K562 (cell line): ENCODE results near the gene TBCCD1. TPM values are rescaled to one million over a fixed set of nuclear protein-coding genes. Genes with fewer than 3 reads are reported as not detected.

Experiments
- ATAC-seq: fragments of 200-7000 bp; cut with Tn5 transposase; 3 replicates; pipeline ENCODE4 v1.9.1; 2020; ENCODE audit warnings: moderate library complexity
- BruUV-seq: library from RNA; stranded (reverse); fragments of 400-500 nt; replicated peaks from 2 replicates; lab custom pipeline; 2021; lab: Mats Ljungman, UMichigan
- CTCF ChIA-PET: fragments of 300-600 bp; formaldehyde crosslinking; extraction: SDS; loops from one replicate; lab custom pipeline; 2021; ENCODE audit warnings: low intra/inter-chr PET ratio; lab: Yijun Ruan, JAX
- POLR2A ChIA-PET: fragments of 300-600, 350-650 bp; sonication (Branson Sonifier 250); formaldehyde crosslinking; extraction: SDS; loops from one replicate; lab custom pipeline; 2021; ENCODE audit warnings: antibody characterized with exemption, inconsistent platforms; lab: Yijun Ruan, JAX
- DNase-seq, 4 experiments: peaks; one replicate each; pipeline versions ENCODE4 v3.0.0 to v3.0.0-alpha.2; 2011 to 2018; ENCODE audit warnings: low spot score in 3 of 4, mixed read lengths in 3 of 4; ENCODE audit errors: extremely low read depth in 1 of 4
- FAIRE-seq: peaks from 2 replicates; lab custom pipeline; 2011; peaks lifted over from hg19 to GRCh38; lab: Jason Lieb, UNC
- H2AFZ ChIP-seq: 2 replicates; pipeline ENCODE4 v1.6.0; 2011; ENCODE audit warnings: low read depth, low read length, control low read depth, inconsistent platforms
- H3K27ac ChIP-seq: fragments of 200-600 bp; 3 replicates; pipeline ENCODE4 v1.8.0; 2011; ENCODE audit warnings: low read depth, mild to moderate bottlenecking, control low read depth, inconsistent platforms, low read length, moderate library complexity, mixed read lengths; ENCODE audit errors: extremely low read depth
- H3K27me3 ChIP-seq, 2 experiments: fragments of 300-600 bp in 1 of 2; 2 replicates in 1 of 2; 3 replicates in 1 of 2; pipeline versions ENCODE4 v1.6.0 to v1.8.0; 2011; ENCODE audit warnings: inconsistent platforms in 2 of 2, low read length in 2 of 2, mild to moderate bottlenecking in 1 of 2, mixed read lengths in 1 of 2, moderate library complexity in 1 of 2; ENCODE audit not compliant: control insufficient read depth in 2 of 2, insufficient read depth in 2 of 2
- H3K36me3 ChIP-seq: fragments of 300-600 bp; 3 replicates; pipeline ENCODE4 v1.8.0; 2011; ENCODE audit warnings: mild to moderate bottlenecking, low read length, inconsistent platforms; ENCODE audit not compliant: control insufficient read depth, insufficient read depth
- H3K4me1 ChIP-seq, 2 experiments: fragments of 200-600 bp in 1 of 2; replicated peaks in 1 of 2; 2 replicates in 1 of 2; 3 replicates in 1 of 2; pipeline versions ENCODE4 v1.5.1 to v1.8.0; 2011; ENCODE audit warnings: inconsistent platforms in 2 of 2, low read length in 2 of 2, mild to moderate bottlenecking in 1 of 2, mixed read lengths in 1 of 2, moderate library complexity in 1 of 2; ENCODE audit not compliant: control insufficient read depth in 2 of 2, insufficient read depth in 2 of 2
- H3K4me2 ChIP-seq: 2 replicates; pipeline ENCODE4 v1.6.1; 2011; ENCODE audit warnings: low read length, control low read depth, inconsistent platforms, mixed read lengths; ENCODE audit not compliant: insufficient read depth
- H3K4me3 ChIP-seq: fragments of 200-600 bp; sonication (generic), shearing (Covaris generic); 2 replicates; pipeline ENCODE4 v1.5.1; 2016; ENCODE audit warnings: control low read depth, inconsistent platforms
- H3K79me2 ChIP-seq: fragments of 200-600 bp; 3 replicates; pipeline ENCODE4 v1.8.0; 2011; ENCODE audit warnings: low read length, inconsistent platforms; ENCODE audit not compliant: control insufficient read depth, insufficient read depth
- H3K9ac ChIP-seq, 2 experiments: 2 replicates each; pipeline versions ENCODE4 v1.6.0 to v1.6.1; 2011; ENCODE audit warnings: low read depth in 2 of 2, low read length in 2 of 2, control low read depth in 1 of 2, inconsistent platforms in 1 of 2, mild to moderate bottlenecking in 1 of 2, mixed read lengths in 1 of 2; ENCODE audit not compliant: insufficient read depth in 1 of 2
- H3K9me1 ChIP-seq: one replicate; pipeline ENCODE4 v1.6.0; 2011; ENCODE audit warnings: inconsistent platforms, mild to moderate bottlenecking, low read length, moderate library complexity; ENCODE audit not compliant: control insufficient read depth, insufficient read depth
- H3K9me3 ChIP-seq: replicated peaks from 2 replicates; pipeline ENCODE4 v1.5.1; 2011; ENCODE audit warnings: low read depth, low read length, inconsistent platforms; ENCODE audit not compliant: control insufficient read depth, insufficient read depth
- H4K20me1 ChIP-seq: replicated peaks from 2 replicates; pipeline ENCODE4 v1.6.1; 2011; ENCODE audit warnings: low read length, inconsistent platforms, mixed read lengths; ENCODE audit not compliant: control insufficient read depth, insufficient read depth
- ATF7 ChIP-seq: fragments of 450-650 bp; IDR thresholded peaks from 2 replicates; pipeline ENCODE4 v1.7.1; 2014; ENCODE audit warnings: mild to moderate bottlenecking, moderate library complexity
- NR0B1 ChIP-seq: fragments of 450-650 bp; IDR thresholded peaks from one replicate; pipeline ENCODE4 v1.6.1; 2018; ENCODE audit warnings: mild to moderate bottlenecking, moderate library complexity; ENCODE audit not compliant: partially characterized antibody
- SNAPC5 ChIP-seq: fragments of 250-450 bp; sonication (Bioruptor Pico); IDR thresholded peaks from 2 replicates; pipeline ENCODE4 v1.8.0; 2021; ENCODE audit warnings: moderate library complexity, mild to moderate bottlenecking, inconsistent platforms
- TRIM24 ChIP-seq, 2 experiments: fragments of 450-650 bp; IDR thresholded peaks; 2 replicates each; pipeline ENCODE4 v1.6.1; 2016
- ZBED1 ChIP-seq: IDR thresholded peaks from 2 replicates; pipeline ENCODE4 v1.6.1; 2014
- ZNF512 ChIP-seq: IDR thresholded peaks from 2 replicates; pipeline ENCODE4 v1.6.1; 2016; ENCODE audit warnings: missing genetic modification characterization, missing compliant biosample characterization
- ZNF518B ChIP-seq: fragments of 250-450 bp; sonication (Bioruptor Pico); IDR thresholded peaks from 2 replicates; pipeline ENCODE4 v1.5.0; 2021; ENCODE audit warnings: mild to moderate bottlenecking, moderate library complexity
- WGBS: fragments of 100-300 bp; shearing (Covaris generic); methylation state at CpG from one replicate; pipeline ENCODE4 v1.1.6; 2016; ENCODE audit warnings: low coverage, mixed read lengths; ENCODE audit not compliant: insufficient coverage; ENCODE audit errors: missing lambda C conversion rate; 5-methylcytosine and 5-hydroxymethylcytosine counted together
- in situ Hi-C: fragments of 300-500 bp; cut with MboI; formaldehyde crosslinking; loops from 4 replicates; pipeline ENCODE4 v1.15.0; 2018; ENCODE audit warnings: inconsistent platforms, mixed read lengths
- intact Hi-C: fragments of 100-400 bp; cut with micrococcal nuclease; formaldehyde crosslinking; loops from 2 replicates; pipeline ENCODE4 v1.14.2; 2022
- polyA plus RNA-seq, 8 experiments: library from polyadenylated mRNA; depleted of rRNA in 4 of 8; stranded (reverse) in 5 of 8; unstranded in 3 of 8; fragments of >200 nt; fragmentation: Nextera tagmentation in 2 of 8; fragmentation: Illumina TruSeq in 1 of 8; extraction: Ambion mirVana in 2 of 8; extraction: Trizol in 1 of 8; gene quantifications; 2 replicates each; pipeline versions ENCODE4 v1.2.1 to v1.2.3, GENCODE V29; 2011 to 2014; ENCODE audit warnings: inconsistent platforms in 1 of 8, missing spikeins in 1 of 8
- total RNA-seq, 7 experiments: library from RNA; depleted of rRNA in 6 of 7; stranded (reverse); fragments of >200 nt in 6 of 7; fragmentation: Illumina TruSeq in 2 of 7; extraction: Trizol in 2 of 7; gene quantifications; 2 replicates each; pipeline versions ENCODE4 v1.2.1 to v1.2.3, GENCODE V29; 2011 to 2021; ENCODE audit warnings: low replicate concordance in 1 of 7

TBCCD1 gene
- total and polyA plus RNA-seq, 9 of the 15 experiments (the other 6 are each of a cell fraction or from before 2014, with no cell fraction given), result 17.7 to 31.1 (median 21.2) TPM

- TF ChIP-seq SNAPC5 (CRISPR knock-in tag), result no peak
- TF ChIP-seq NR0B1, result no peak
These were observed 41.5 kb downstream of the TBCCD1 start (continued) for GRCh38 chr3:186525369-186526255.

- FAIRE-seq, result no peak
- H3K27ac ChIP-seq, result no peak overlapping the region
- no TSS peak for BruUV-seq
- no peak for ATAC-seq
- intact Hi-C loops, result no loop called here
- H2AFZ ChIP-seq, result no peak overlapping the region
- in situ Hi-C loops, result no loop called here
- TF ChIP-seq ZNF512 (tag), result peak; percentile 76
- no peak for TF ChIP-seq ATF7
- TF ChIP-seq ZNF518B (CRISPR knock-in tag), result no peak
- TF ChIP-seq TRIM24 (IDR thresholded peaks at IDR 0.05), result no peak
- TF ChIP-seq ZBED1, result no peak
- H3K79me2 ChIP-seq, result no peaks in the 10 kb centered on the region
- no peak overlapping the region for H3K4me3 ChIP-seq
- no peak overlapping the region for H3K4me2 ChIP-seq
- POLR2A ChIA-PET, result no interaction called here
- no peaks in the 10 kb centered on the region for H3K36me3 ChIP-seq
- no peaks in the 10 kb centered on the region for H3K4me1 ChIP-seq
- H3K27me3 ChIP-seq, result peaks cover 6 to 31% of the 10 kb centered on the region in 2 experiments; a peak in 3 of 5 replicates
- WGBS, result 18% methylated on average over 3 of the region's 6 CpGs
- H3K9ac ChIP-seq, result no peak overlapping the region
- no peak for DNase-seq
- no peaks in the 10 kb centered on the region for H4K20me1 ChIP-seq
- CTCF ChIA-PET, result no interaction called here
- no peaks in the 10 kb centered on the region for H3K9me3 ChIP-seq
- no peaks in the 10 kb centered on the region for H3K9me1 ChIP-seq
These were observed 42.5 kb downstream of the TBCCD1 start for GRCh38 chr3:186524616-186525015.
